Measurements from ENCODE around the gene MYADML2.
"Not testable (repeated sequence)": the region's sequence is repeated elsewhere in the genome, so short reads cannot be mapped to it uniquely, and the experiment has no call there.

Gene MYADML2

GRCh38 chr17:81960130-81960958 is 13.3 kb upstream of the MYADML2 start:
- FAIRE-seq: no peak
- no peak for DNase-seq (ENCODE audit: extremely low spot score, insufficient read length, low read depth)

- DNase-seq (ENCODE audit: extremely low spot score, insufficient read length, low read depth) (peak; percentile 67), FAIRE-seq (no peak)
Measured at GRCh38 chr17:81959362-81960129, 12.5 kb upstream of the MYADML2 start.

GRCh38 chr17:81958633-81959342 is 11.8 kb upstream of the MYADML2 start:
- FAIRE-seq: no peak
- DNase-seq (ENCODE audit: extremely low spot score, insufficient read length, low read depth): no peak

- no peak for FAIRE-seq
- no peak for DNase-seq (ENCODE audit: extremely low spot score, insufficient read length, low read depth)
Measured at GRCh38 chr17:81957691-81958432, 10.8 kb upstream of the MYADML2 start.

- FAIRE-seq (no peak), DNase-seq (ENCODE audit: extremely low spot score, insufficient read length, low read depth) (no peak)
Measured at GRCh38 chr17:81956607-81957589, 9.9 kb upstream of the MYADML2 start.

- DNase-seq (ENCODE audit: extremely low spot score, insufficient read length, low read depth): no peak
- FAIRE-seq: no peak
Measured at GRCh38 chr17:81955756-81956544, 8.9 kb upstream of the MYADML2 start.

GRCh38 chr17:81955058-81955681 is 8.1 kb upstream of the MYADML2 start:
- FAIRE-seq (no peak), DNase-seq (ENCODE audit: extremely low spot score, insufficient read length, low read depth) (no peak)

- DNase-seq (ENCODE audit: extremely low spot score, insufficient read length, low read depth): no peak
- FAIRE-seq: no peak
Measured at GRCh38 chr17:81954131-81955057, 7.4 kb upstream of the MYADML2 start.

- DNase-seq (ENCODE audit: extremely low spot score, insufficient read length, low read depth); FAIRE-seq: not testable (repeated sequence)
Measured at GRCh38 chr17:81953443-81953842, 6.4 kb upstream of the MYADML2 start.

- FAIRE-seq: no peak
Measured at GRCh38 chr17:81952792-81953228, 5.8 kb upstream of the MYADML2 start.

GRCh38 chr17:81951785-81952684 is 5.0 kb upstream of the MYADML2 start:
- FAIRE-seq: no peak
- DNase-seq (ENCODE audit: extremely low spot score, insufficient read length, low read depth): no peak

More at GRCh38 chr17:81952792-81953228, 5.8 kb upstream of the MYADML2 start:
- no peak for DNase-seq (ENCODE audit: extremely low spot score, insufficient read length, low read depth)

- FAIRE-seq (no peak), DNase-seq (ENCODE audit: extremely low spot score, insufficient read length, low read depth) (no peak)
Measured at GRCh38 chr17:81950501-81950900, 3.5 kb upstream of the MYADML2 start.

GRCh38 chr17:81948635-81949378 is 1.8 kb upstream of the MYADML2 start:
- FAIRE-seq (no peak), DNase-seq (ENCODE audit: extremely low spot score, insufficient read length, low read depth) (no peak)

- DNase-seq (ENCODE audit: extremely low spot score, insufficient read length, low read depth) (no peak), FAIRE-seq (no peak)
Measured at GRCh38 chr17:81944858-81945257, 2.2 kb downstream of the MYADML2 start.

GRCh38 chr17:81942167-81942553 is 4.9 kb downstream of the MYADML2 start:
- FAIRE-seq: no peak

More at GRCh38 chr17:81942167-81942553, 4.9 kb downstream of the MYADML2 start:
- no peak for DNase-seq (ENCODE audit: extremely low spot score, insufficient read length, low read depth)

Data from GM18507 (cell line).